Measurements from ENCODE around the gene SIGLEC6.

The SIGLEC6 gene

GRCh38 chr19:51551673-51552432 is 20.4 kb upstream of the SIGLEC6 start:
- Histone ChIP-seq H3K27me3 (ENCODE audit: insufficient read depth, low read depth) (no peaks in the 10 kb centered on the region), H3K36me3 (ENCODE audit: insufficient read depth) (no peaks in the 10 kb centered on the region), H2AFZ (ENCODE audit: low read depth) (no peak overlapping the region), H3K9ac (no peak overlapping the region), H3K4me2 (no peak overlapping the region), H4K20me1 (ENCODE audit: insufficient read depth) (no peaks in the 10 kb centered on the region), H3K27ac (no peak overlapping the region), H3K79me2 (ENCODE audit: insufficient read depth, low read depth) (no peaks in the 10 kb centered on the region), H3K4me3 (IDR thresholded peaks at IDR 0.05; ENCODE audit: insufficient read depth, low read depth, low read length) (no peak overlapping the region), H3K4me1 (ENCODE audit: low read depth, poor library complexity, severe bottlenecking) (no peaks in the 10 kb centered on the region)
- TF ChIP-seq, protein P1, sequence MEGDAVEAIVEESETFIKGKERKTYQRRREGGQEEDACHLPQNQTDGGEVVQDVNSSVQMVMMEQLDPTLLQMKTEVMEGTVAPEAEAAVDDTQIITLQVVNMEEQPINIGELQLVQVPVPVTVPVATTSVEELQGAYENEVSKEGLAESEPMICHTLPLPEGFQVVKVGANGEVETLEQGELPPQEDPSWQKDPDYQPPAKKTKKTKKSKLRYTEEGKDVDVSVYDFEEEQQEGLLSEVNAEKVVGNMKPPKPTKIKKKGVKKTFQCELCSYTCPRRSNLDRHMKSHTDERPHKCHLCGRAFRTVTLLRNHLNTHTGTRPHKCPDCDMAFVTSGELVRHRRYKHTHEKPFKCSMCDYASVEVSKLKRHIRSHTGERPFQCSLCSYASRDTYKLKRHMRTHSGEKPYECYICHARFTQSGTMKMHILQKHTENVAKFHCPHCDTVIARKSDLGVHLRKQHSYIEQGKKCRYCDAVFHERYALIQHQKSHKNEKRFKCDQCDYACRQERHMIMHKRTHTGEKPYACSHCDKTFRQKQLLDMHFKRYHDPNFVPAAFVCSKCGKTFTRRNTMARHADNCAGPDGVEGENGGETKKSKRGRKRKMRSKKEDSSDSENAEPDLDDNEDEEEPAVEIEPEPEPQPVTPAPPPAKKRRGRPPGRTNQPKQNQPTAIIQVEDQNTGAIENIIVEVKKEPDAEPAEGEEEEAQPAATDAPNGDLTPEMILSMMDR (conservative IDR thresholded peaks at IDR 0.05; ENCODE audit: low read depth, low read length), result no peak

DNA sequence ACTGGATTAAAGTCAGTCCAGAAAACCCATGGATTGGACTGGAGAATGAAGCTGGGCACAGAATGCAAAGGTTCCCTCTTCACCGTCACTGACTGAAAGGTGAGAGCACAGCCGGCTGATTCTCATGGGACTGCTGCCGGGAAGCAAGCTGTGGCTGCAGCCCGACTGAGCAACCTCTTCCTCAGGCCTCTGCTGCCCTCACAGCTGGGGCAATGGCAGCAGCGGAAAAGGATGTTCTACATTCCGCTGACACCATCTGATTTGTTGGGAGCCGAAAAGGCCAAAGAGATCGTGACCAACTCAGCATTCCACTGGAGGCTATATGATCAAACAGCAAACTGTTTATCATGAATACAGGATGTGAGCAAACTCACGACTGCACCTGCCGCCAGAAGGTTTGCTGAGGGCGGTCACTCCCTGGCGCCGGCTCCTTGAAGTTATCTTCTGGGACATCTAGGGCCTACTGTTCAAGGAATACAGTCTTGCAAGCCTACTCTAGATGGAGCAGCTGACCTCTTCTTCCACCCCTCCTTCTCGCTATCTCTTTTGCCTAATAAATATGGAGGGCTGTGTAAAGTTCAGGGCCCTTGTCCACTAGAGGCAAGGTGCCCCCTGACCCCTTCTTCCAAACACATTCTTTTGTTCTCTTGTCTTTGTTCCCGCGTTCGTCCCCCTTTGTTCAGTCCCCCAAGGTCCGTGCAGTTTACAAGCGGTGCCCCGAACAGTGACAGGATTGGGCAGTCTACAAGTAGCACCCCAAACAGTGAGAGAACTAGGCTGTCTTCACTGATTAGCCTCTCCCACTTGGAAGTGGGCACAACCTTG is 19.6 kb upstream of the SIGLEC6 start:
- Histone ChIP-seq H2AFZ (ENCODE audit: low read depth) (no peak overlapping the region), H3K27ac (no peak overlapping the region), H3K4me3 (IDR thresholded peaks at IDR 0.05; ENCODE audit: insufficient read depth, low read depth, low read length) (no peak overlapping the region), H3K79me2 (ENCODE audit: insufficient read depth, low read depth) (no peaks in the 10 kb centered on the region), H3K9ac (no peak overlapping the region), H3K4me1 (ENCODE audit: low read depth, poor library complexity, severe bottlenecking) (no peaks in the 10 kb centered on the region), H3K27me3 (ENCODE audit: insufficient read depth, low read depth) (no peaks in the 10 kb centered on the region), H4K20me1 (ENCODE audit: insufficient read depth) (no peaks in the 10 kb centered on the region), H3K36me3 (ENCODE audit: insufficient read depth) (no peaks in the 10 kb centered on the region), H3K4me2 (no peak overlapping the region)
- TF ChIP-seq, protein P1 (conservative IDR thresholded peaks at IDR 0.05; ENCODE audit: low read depth, low read length), result no peak

GRCh38 chr19:51549533-51550324 is 18.3 kb upstream of the SIGLEC6 start:
- H3K36me3 ChIP-seq (ENCODE audit: insufficient read depth), result no peaks in the 10 kb centered on the region
- H3K4me3 ChIP-seq (IDR thresholded peaks at IDR 0.05; ENCODE audit: insufficient read depth, low read depth, low read length), result no peak overlapping the region
- no peak overlapping the region for H3K9ac ChIP-seq
- H3K79me2 ChIP-seq (ENCODE audit: insufficient read depth, low read depth), result no peaks in the 10 kb centered on the region
- no peak overlapping the region for H2AFZ ChIP-seq (ENCODE audit: low read depth)
- H3K4me1 ChIP-seq (ENCODE audit: low read depth, poor library complexity, severe bottlenecking), result no peaks in the 10 kb centered on the region
- no peak overlapping the region for H3K27ac ChIP-seq
- H3K27me3 ChIP-seq (ENCODE audit: insufficient read depth, low read depth), result no peaks in the 10 kb centered on the region
- TF ChIP-seq, protein P1 (conservative IDR thresholded peaks at IDR 0.05; ENCODE audit: low read depth, low read length), result no peak
- H3K4me2 ChIP-seq, result no peak overlapping the region
- no peaks in the 10 kb centered on the region for H4K20me1 ChIP-seq (ENCODE audit: insufficient read depth)

GRCh38 chr19:51548891-51549305 is 17.4 kb upstream of the SIGLEC6 start:
- H3K36me3 ChIP-seq (ENCODE audit: insufficient read depth), result no peaks in the 10 kb centered on the region
- no peak overlapping the region for H3K9ac ChIP-seq
- no peak overlapping the region for H2AFZ ChIP-seq (ENCODE audit: low read depth)
- no peak overlapping the region for H3K4me2 ChIP-seq
- H3K27me3 ChIP-seq (ENCODE audit: insufficient read depth, low read depth), result no peaks in the 10 kb centered on the region
- no peaks in the 10 kb centered on the region for H4K20me1 ChIP-seq (ENCODE audit: insufficient read depth)
- H3K4me3 ChIP-seq (IDR thresholded peaks at IDR 0.05; ENCODE audit: insufficient read depth, low read depth, low read length), result no peak overlapping the region
- TF ChIP-seq, protein P1 (conservative IDR thresholded peaks at IDR 0.05; ENCODE audit: low read depth, low read length), result no peak
- no peaks in the 10 kb centered on the region for H3K79me2 ChIP-seq (ENCODE audit: insufficient read depth, low read depth)
- no peaks in the 10 kb centered on the region for H3K4me1 ChIP-seq (ENCODE audit: low read depth, poor library complexity, severe bottlenecking)
- H3K27ac ChIP-seq, result no peak overlapping the region

All from KMS-11 (cell line).